ENCODE data around the gene RPL36A. TPM values are rescaled to one million over a fixed set of nuclear protein-coding genes. Genes with fewer than 3 reads are reported as not detected.

Gene RPL36A
- total and polyA plus RNA-seq, 2 of the 13 experiments (the other 11 are each of a cell fraction or from before 2014, with no cell fraction given), result 1,152 to 1,716 TPM

GRCh38 chrX:101410461-101410860, 19.6 kb downstream of the RPL36A start:
- H3K36me3 ChIP-seq (replicated peaks in 1 of 2; ENCODE audit: control insufficient read depth in 1 of 2, insufficient read depth in 2 of 2, low read length in 2 of 2), result peaks cover 0 to 14% of the 10 kb centered on the region in 2 experiments; a peak in 3 of 5 replicates
- BruUV-seq (replicated peaks), result no TSS peak
- ATAC-seq, result no peak
- H2AFZ ChIP-seq (ENCODE audit: low read length), result no peak overlapping the region
- H3K27me3 ChIP-seq (ENCODE audit: control insufficient read depth in 1 of 2, insufficient read depth in 2 of 2, low read length in 2 of 2), result no peaks in the 10 kb centered on the region
- peaks cover 49% of the 10 kb centered on the region for H3K79me2 ChIP-seq (ENCODE audit: insufficient read depth, low read length)
- no peaks in the 10 kb centered on the region for H3K9me3 ChIP-seq (ENCODE audit: low read length)
- ChIA-PET CTCF (ENCODE audit: low intra/inter-chr PET ratio, low total read pairs) (no interaction called here), POLR2A (no interaction called here)
- TF ChIP-seq THAP9 (CRISPR knock-in tag; IDR thresholded peaks at IDR 0.05; ENCODE audit: borderline replicate concordance), result no peak
- no peak for TF ChIP-seq ZNF724P (CRISPR knock-in tag; IDR thresholded peaks at IDR 0.05; ENCODE audit: borderline replicate concordance)
- no peak for TF ChIP-seq DMAP1 (CRISPR knock-in tag; IDR thresholded peaks at IDR 0.05)
- TF ChIP-seq ZFYVE20 (CRISPR knock-in tag; IDR thresholded peaks at IDR 0.05; ENCODE audit: borderline replicate concordance, low read depth), result no peak
- no peak for TF ChIP-seq ZNF83 (CRISPR knock-in tag; IDR thresholded peaks at IDR 0.05; ENCODE audit: borderline replicate concordance)
- no peak for TF ChIP-seq ZNF580 (CRISPR knock-in tag; IDR thresholded peaks at IDR 0.05; ENCODE audit: borderline replicate concordance, low read depth)
- no peak for TF ChIP-seq CEBPB (IDR thresholded peaks at IDR 0.05; ENCODE audit: borderline replicate concordance, low read depth, low read length)
- TF ChIP-seq MNT (IDR thresholded peaks at IDR 0.05), result no peak
- TF ChIP-seq MXD3 (CRISPR knock-in tag; IDR thresholded peaks at IDR 0.05), result no peak
- no peak for TF ChIP-seq ZNF547 (CRISPR knock-in tag; IDR thresholded peaks at IDR 0.05)
- TF ChIP-seq ETV6 (CRISPR knock-in tag; conservative IDR thresholded peaks at IDR 0.05), result no peak
- TF ChIP-seq NR2C2 (CRISPR knock-in tag; IDR thresholded peaks at IDR 0.05; ENCODE audit: borderline replicate concordance), result no peak
- TF ChIP-seq ZEB1 (IDR thresholded peaks at IDR 0.05; ENCODE audit: insufficient replicate concordance, low read depth), result no peak
- no peak for TF ChIP-seq TAF15 (IDR thresholded peaks at IDR 0.05; ENCODE audit: low read depth, low read length, poor library complexity, severe bottlenecking)
- DNase-seq (ENCODE audit: low spot score), result no peak
- no peak overlapping the region for H3K9ac ChIP-seq (ENCODE audit: insufficient read depth, low read depth, low read length)
- no peak overlapping the region for H3K27ac ChIP-seq (ENCODE audit: extremely low read length, insufficient read depth, low read length)
- H3K4me2 ChIP-seq (ENCODE audit: low read depth, low read length), result peak overlapping the region; percentile 71; the same call in 1 of the 2 replicates
- H4K20me1 ChIP-seq (ENCODE audit: insufficient read depth, low read length), result peaks cover 5% of the 10 kb centered on the region; the same call in 1 of the 2 replicates
- 91% methylated on average over 7 of the region's 7 CpGs for WGBS (ENCODE audit: low lambda C conversion rate)
- intact Hi-C loops (cut with micrococcal nuclease; ENCODE audit: unreplicated experiment), result no loop called here
- FAIRE-seq, result no peak
- in situ Hi-C loops (cut with HindIII; ENCODE audit: extremely low pct_ligation_motif_present, low pct_unique_long_range_greater_than_20kb), result no loop called here
- H3K4me3 ChIP-seq (replicated peaks in 1 of 3; ENCODE audit: insufficient read depth in 1 of 3, low read depth in 2 of 3, low read length in 3 of 3), result peak overlapping the region; percentile 6 to 79 (median 73); a peak in 2 of 6 replicates
- H3K4me1 ChIP-seq (ENCODE audit: insufficient read depth, low read length), result peaks cover 8% of the 10 kb centered on the region
